Ovary (tissue), 3 donors: ENCODE data around the gene SHB.

Experiments used
- CTCF ChIP-seq, 3 donors: fragments of 450-650 bp in 2 of 3; fragments of 200-600 bp in 1 of 3; IDR thresholded peaks; one replicate each; pipeline versions ENCODE4 v1.5.1 to v1.8.0; 2016 to 2022; ENCODE audit warnings: antibody characterized with exemption in 3 of 3, mild to moderate bottlenecking in 1 of 3
- POLR2A ChIP-seq: fragments of 450-650 bp; IDR thresholded peaks from one replicate; pipeline ENCODE4 v1.6.1; 2017; ENCODE audit warnings: antibody characterized with exemption, mild to moderate bottlenecking, moderate library complexity
- donor health status: DM: no; HTN: no; CAD: no.

GRCh38 chr9:38079461-38080031, 10.5 kb upstream of the SHB start:
- no peak for TF ChIP-seq CTCF (IDR thresholded peaks at IDR 0.05)
- no peak for TF ChIP-seq POLR2A
